HL-60/S4 (cell line): ENCODE measurements around the gene ZBTB24.

Experiments
- in situ Hi-C: fragments of 300-500 bp; cut with MboI; formaldehyde crosslinking; loops from 2 replicates; pipeline ENCODE4 v1.14.3; 2022; ENCODE audit warnings: low sequenced_read_pairs

ZBTB24 gene

GRCh38 chr6:109453594-109454495 is 29.2 kb downstream of the ZBTB24 start:
- in situ Hi-C loops: no loop called here

DNA sequence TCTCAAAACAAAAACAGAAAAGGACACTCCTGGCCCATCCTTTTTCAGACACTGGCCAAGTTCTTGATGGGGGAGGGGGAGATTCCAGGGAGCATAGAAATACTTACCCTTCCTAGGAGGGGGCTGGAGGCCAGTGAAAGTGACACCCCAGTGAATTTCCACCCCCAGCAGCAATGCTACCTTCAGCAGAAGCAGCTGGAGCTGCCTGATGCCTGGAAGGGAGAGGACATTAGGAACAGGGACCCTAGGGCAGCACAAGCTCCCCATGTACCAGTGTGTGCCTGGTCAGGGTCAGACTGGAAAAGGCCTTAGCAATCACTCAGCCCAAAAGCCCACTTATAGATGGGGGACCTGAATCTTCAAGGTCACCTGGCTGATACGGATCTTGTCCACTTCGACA is 29.9 kb downstream of the ZBTB24 start:
- in situ Hi-C loops: no loop called here

DNA sequence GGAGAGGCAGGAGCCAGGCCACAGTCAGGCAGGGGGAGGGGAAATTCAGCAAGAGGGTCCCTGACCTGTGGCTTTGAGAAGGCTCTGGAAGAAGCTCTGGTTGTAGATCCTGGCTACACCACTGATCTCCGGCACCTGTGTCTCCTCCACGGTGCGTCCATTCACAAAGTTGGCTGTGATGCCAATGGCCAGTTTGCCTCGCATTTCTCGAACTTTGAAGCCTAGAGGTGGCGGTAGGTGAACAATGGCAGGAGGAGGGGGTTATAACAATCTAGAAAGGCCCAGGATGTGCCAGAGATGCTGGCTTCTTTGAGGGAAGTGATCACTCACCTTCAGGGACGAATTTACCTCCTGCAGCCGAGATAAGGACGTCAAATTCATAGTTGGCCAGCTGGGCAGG is 30.8 kb downstream of the ZBTB24 start:
- in situ Hi-C loops: no loop called here

DNA sequence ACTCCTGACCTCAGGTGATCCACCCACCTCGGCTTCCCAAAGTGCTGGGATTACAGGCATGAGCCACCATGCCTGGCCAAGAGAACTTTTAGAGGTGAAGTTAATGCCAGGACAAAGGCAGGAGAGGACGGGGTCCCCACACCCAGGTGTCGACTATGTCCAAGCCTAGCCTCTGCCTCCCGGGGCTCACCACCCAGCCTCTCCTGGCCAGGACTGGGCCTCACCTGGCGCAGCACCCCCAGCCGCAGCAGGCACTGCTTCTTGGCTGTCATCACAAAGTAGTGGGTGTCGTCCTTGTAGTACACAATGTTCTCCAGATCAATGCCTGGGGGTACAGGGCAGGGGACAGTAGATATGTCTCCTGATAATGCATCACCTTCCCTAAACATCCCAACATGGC is 31.6 kb downstream of the ZBTB24 start:
- in situ Hi-C loops: no loop called here

DNA sequence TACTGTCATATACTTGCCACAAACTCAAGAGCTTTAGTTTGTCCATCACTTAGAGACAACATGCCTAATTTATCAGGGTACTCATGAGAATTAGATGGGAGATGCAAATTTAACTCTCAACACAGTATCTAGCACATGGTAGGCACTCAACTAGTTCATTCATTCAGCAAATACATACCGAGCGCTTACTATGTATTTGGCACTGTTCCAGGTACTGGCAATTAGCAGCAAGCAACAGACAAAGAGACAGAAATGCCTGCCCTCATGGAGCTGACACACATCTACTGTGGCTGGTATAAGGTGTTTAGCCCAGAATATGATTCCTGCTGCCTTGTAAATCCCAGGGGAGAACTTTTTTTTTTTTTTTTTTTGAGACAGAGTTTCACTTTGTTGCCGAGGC is 32.2 kb downstream of the ZBTB24 start:
- in situ Hi-C loops: no loop called here

DNA sequence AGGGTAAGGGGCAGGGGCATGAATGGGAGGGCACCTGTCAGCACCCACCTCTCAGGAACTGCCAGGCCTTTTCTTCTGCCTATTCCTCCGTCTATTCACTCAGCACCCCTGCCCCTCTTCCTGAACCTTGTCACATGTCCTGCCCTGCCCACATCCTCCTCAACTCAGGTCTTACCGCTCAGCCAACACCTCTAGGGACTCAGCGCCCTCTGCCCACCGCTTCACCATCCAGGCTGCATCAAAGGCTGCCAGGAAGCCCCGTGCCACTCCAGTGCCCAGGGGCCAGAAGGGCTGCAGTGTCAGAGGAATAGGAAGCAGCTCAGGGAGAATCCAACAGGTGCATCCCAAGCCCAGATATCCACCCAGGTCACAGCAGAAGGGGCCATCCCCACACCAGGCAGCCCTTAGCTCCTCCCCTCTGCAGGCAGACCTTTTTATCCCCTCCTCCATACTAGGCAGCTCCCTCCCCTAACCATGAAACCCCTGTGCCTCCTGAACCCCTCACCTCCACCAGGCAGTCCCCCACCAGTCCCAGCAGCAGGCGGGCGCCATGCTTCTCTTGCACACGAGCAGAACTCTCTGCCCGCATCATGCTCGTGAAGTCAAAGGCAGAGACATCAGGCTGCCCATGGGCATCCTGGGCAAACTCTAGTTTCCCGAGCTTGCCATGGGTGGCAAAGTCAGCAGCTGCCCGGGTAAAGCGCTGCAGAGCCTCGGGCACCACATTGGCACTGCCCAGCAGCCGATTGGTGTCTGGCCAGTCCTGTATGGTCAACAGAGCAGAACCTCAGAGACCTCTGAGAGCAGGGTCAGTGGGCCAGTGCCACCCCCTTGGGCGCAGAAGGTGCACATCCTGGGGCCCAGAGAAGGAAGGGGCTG is 33.0 kb downstream of the ZBTB24 start:
- in situ Hi-C loops: no loop called here

DNA sequence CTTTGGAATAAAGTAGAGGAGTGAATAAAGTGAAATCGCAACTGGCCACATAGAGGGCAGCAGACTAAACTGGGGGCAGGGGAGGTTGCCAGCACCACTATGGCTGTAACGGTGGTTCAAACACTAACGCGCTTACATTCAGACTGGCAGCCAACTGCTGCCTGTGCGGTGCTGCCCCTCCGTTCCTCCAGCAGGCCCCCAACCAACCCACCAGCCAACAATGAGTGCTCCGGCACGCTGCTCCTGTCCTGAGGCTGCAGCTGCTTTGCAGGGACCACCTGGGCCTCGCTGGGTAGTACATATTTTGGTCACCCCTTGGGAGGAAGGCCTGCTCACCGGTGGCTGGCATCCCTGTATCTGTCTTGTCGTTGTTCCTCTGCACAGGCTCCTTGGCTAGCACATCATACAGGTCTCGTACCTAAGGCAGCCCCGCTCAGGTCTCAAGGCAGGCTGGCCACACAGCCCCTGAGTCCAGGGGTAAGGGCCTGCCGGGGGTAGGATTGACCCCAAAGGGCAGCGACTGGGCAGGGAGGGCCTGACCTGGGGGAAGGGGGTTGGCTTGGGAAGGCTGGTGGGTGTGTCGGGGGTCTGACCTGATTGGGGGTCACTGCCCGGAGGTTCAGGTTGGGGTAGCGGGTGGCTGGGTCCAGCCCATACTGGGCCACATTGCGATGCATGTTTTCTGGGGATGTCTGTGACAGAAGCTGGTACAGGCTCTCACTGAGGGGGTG is 33.8 kb downstream of the ZBTB24 start:
- in situ Hi-C loops: no loop called here

GRCh38 chr6:109448615-109449014 is 34.4 kb downstream of the ZBTB24 start:
- in situ Hi-C loops: no loop called here

DNA sequence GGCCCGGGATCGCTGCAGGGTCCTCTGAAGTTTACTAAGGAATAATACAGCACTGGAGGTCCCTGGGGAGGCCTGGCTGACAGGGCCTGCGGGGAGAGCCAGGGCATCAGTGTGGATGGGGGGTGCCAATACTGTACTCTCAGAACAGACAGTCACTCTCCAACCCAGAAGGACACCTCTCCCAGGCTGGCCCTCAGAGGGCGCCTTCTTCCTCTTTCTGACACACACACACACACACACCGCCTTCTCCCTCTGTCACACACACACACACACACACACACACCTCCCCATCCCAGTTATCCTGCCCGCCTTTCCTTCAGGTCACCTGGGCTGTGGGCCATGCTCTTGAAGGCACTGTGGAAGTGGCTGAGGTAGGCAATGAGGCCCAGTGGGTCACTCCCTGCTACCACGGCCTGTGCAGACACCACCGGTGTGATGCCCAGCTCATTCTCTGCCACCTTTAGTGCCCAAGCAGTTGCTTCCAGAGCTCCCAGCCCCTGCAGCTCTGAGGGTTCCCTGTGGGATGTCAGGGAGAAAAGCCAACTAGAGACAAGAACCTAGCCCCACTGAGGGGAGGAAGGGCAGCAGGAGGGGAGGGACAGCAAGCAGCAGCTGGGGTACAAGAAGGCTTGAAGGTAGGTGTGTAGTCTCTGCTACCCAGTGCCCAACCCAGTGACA is 35.0 kb downstream of the ZBTB24 start:
- in situ Hi-C loops: no loop called here

GRCh38 chr6:109447087-109447486 is 35.9 kb downstream of the ZBTB24 start:
- in situ Hi-C loops: no loop called here

GRCh38 chr6:109446541-109446940 is 36.5 kb downstream of the ZBTB24 start:
- in situ Hi-C loops: no loop called here

DNA sequence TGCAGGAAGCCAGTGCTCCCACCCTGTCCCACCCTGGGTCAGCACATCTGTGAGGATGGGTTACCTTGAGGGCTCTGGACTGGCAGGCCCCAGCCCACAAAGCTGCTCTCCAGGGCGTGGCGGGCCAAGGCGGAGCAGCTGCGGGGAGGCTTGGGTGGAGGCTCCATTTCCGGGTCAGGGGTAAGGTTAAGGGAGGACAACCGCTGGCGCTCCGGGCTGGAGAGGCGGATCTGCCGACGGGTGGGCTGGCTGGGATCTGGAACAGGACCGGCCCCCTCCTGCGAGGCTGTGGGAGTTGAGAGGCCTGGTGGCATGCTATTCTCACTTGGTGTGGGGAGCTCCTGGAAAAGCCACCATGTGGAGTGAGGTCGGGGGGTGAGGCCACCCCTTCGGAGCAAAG is 36.9 kb downstream of the ZBTB24 start:
- in situ Hi-C loops: no loop called here

DNA sequence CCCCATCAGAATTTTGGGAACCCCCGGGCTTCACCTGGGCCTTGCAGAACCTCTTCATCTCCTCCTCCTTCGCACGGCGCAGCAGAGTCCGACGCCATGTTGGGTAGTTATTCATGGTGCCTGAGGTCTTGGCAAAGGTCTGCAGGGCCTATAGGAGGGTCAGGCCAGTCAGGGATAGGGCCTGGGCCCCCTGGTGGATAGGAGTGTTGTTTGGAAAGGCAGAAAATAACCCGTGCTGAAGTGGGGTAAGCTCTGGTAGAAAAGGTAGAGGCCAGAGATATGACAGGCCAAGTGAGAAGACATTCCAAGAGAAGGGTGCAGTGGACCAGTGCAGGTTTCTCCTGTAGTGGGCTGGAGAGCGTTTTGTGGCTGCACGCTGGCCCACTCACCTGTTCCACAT is 37.6 kb downstream of the ZBTB24 start:
- in situ Hi-C loops: no loop called here

DNA sequence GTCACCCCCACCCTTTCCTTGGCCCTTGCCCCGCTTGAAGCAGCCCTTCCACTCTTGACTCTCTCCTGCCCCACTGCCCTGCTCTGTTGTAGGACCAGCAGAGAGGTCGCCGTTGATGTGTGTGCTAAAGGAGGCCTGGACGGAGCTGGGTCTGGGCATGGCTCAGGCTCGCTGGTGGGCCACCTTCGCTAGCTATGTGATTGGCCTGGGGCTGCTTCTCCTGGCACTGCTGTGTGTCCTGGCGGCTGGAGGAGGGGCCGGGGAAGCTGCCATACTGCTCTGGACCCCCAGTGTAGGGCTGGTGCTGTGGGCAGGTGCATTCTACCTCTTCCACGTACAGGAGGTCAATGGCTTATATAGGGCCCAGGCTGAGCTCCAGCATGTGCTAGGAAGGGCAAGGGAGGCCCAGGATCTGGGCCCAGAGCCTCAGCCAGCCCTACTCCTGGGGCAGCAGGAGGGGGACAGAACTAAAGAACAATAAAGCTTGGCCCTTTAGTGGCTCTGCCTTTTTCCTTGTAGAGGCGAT is 39.5 kb downstream of the ZBTB24 start:
- in situ Hi-C loops: no loop called here

DNA sequence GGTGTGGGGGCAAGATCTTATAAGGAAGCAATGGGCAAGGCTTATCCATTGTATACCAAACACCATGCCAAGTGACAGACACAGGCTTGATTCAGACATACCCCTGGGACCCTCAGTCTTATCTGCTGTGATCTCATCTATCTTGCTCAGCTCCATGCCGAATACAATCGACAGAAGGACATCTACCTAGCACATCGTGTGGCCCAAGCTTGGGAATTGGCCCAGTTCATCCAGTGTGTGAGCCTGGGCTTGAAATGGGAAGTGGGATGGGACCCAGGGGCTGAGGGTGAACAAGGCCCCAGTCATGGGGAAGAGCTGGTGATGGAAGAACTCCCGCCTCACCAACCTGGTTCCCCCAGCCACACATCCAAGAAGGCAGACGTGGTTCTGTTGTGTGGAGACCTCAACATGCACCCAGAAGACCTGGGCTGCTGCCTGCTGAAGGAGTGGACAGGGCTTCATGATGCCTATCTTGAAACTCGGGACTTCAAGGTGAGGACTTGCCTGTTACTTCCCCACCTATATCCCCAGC is 40.6 kb downstream of the ZBTB24 start:
- in situ Hi-C loops: no loop called here

DNA sequence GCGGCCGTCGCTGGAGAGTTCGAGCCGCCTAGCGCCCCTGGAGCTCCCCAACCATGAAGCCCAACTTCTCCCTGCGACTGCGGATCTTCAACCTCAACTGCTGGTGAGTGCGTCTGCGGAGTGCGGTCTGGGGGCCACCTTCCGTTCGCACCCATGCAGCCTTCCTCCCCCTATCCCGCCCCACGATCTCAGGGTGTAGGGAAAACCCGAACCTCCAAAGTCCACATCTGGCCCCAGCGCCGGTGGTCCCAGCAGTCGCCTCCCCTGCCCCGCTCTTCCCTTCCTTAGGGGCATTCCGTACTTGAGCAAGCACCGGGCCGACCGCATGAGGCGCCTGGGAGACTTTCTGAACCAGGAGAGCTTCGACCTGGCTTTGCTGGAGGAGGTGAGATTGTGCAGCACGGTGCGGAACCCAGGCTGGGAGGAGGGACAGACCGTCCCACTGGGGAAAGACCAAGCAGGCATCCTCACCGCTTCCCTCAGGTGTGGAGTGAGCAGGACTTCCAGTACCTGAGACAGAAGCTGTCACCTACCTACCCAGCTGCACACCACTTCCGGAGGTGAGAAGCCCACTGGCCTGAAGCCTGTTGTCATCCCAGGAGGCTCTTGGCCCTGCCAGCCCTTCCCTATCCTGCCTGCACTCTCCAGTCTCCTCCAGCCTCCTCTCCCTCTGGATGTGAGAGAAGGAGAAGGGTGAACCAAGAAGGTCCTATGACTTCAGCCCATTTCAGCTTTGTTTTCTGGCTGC is 41.8 kb downstream of the ZBTB24 start:
- in situ Hi-C loops: no loop called here

DNA sequence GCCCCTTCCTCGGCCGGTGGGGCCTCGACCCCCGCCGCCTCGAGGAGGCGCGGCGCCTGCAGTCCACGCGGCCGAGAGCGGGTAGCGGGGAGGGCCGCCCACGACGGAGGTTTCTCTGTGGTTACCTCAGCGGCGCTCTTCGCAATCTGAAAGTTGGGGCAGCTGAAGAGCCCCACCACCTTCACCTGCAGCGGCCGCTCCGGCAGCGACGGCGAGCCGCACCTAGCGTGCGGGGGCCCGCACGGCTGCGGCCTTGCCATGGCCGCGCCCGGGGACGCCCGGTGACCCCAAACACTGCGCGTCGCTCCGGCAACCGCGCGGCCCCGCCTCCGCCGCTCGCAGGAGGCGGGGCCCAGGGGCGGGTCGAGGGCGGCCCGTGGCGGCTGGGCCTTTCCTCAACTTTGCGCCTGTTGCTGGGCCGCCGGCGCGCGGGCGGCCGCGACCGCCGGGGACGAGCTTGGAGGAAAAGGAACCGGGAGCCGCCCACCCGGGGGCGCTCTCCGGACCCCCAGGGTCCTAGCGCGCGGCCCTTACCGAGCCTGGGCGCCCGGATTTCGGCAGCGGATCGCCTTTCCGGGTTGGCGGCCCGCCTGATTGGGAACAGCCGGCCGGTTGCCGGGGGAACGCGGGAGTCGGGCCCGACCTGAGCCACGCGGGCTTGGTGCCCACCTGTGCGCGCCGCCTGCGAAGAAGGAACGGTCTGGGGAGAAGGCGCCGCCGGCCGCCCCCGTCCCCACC is 42.5 kb downstream of the ZBTB24 start, which contains the start of the genes PPIL6 and SMPD2:
Gene PPIL6 (minus strand): TSS at position 298 of the 738 bp plus-strand sequence. CDS start 38 bp downstream, at position 260.
Gene SMPD2 (plus strand): TSS at position 394 of the 738 bp plus-strand sequence. CDS start 398 bp downstream, outside the sequence.
- in situ Hi-C loops: no loop called here

GRCh38 chr6:109436041-109436440 is 47.0 kb downstream of the ZBTB24 start:
- in situ Hi-C loops: no loop called here
